ENCODE measurements around the gene CHST7.

- TF ChIP-seq, protein P1, sequence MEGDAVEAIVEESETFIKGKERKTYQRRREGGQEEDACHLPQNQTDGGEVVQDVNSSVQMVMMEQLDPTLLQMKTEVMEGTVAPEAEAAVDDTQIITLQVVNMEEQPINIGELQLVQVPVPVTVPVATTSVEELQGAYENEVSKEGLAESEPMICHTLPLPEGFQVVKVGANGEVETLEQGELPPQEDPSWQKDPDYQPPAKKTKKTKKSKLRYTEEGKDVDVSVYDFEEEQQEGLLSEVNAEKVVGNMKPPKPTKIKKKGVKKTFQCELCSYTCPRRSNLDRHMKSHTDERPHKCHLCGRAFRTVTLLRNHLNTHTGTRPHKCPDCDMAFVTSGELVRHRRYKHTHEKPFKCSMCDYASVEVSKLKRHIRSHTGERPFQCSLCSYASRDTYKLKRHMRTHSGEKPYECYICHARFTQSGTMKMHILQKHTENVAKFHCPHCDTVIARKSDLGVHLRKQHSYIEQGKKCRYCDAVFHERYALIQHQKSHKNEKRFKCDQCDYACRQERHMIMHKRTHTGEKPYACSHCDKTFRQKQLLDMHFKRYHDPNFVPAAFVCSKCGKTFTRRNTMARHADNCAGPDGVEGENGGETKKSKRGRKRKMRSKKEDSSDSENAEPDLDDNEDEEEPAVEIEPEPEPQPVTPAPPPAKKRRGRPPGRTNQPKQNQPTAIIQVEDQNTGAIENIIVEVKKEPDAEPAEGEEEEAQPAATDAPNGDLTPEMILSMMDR (IDR thresholded peaks at IDR 0.05) = no peak
- TF ChIP-seq EZH2 (IDR thresholded peaks at IDR 0.05; ENCODE audit: borderline replicate concordance, insufficient read depth, low read depth, low read length, poor library complexity, severe bottlenecking) = no peak
Measured at GRCh38 chrX:46547857-46548256, 25.7 kb upstream of the CHST7 start.
